ENCODE results near the gene PPIH. TPM values are rescaled to one million over a fixed set of nuclear protein-coding genes. Genes with fewer than 3 reads are reported as not detected.
A peak's percentile ranks its signal among the peaks of the same experiment; 100 is the strongest.

The PPIH gene
- total and polyA plus RNA-seq, 10 of the 15 experiments (the other 5 are each of a cell fraction or from before 2014, with no cell fraction given), result 75.1 to 172 (median 122) TPM

DNA sequence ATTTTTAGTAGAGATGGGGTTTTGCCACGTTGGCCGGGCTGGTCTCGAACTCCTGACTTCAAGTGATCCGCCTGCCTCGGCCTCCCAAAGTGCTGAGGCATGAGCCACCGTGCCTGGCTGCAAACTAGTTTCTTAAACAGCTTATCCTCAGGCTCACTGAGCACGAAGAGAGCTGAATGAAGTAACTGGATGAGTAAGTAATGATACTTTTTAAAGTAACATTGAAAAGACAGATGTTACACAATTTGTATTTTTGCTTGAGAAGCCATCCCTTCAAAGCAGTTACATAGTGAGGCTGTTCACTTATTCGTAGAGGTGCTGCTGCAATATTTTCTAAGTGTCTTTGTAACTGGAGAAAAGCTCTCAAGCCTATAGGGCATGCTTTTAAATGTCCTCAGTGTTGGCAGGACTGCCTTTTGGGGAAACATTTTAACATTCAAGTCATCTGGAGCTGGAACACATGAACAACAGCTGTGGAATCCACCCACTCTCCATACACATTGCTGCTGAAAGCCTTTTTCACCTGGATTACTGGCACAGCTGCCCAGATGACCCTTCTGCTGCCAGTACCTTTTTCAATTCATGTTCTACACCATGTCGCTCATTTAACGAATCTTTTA is 21.3 kb downstream of the PPIH start:
- SMC1A ChIA-PET (ENCODE audit: uncharacterized antibody, unreplicated experiment), result interaction anchor here (1.3 to 1.4 kb wide), 3 partner anchors 11 to 38 kb away, joined by 3 to 8 read pairs (median 5); partner anchors contain the start of gene PPIH
- Histone ChIP-seq H3K36me3 (ENCODE audit: control insufficient read depth in 2 of 2, insufficient read depth in 2 of 2, low read length in 1 of 2) (peaks cover 3 to 9% of the 10 kb centered on the region in 2 experiments), H2AFZ (ENCODE audit: control insufficient read depth, low read depth, low read length) (no peak overlapping the region), H3K9me3 (replicated peaks; ENCODE audit: control insufficient read depth, insufficient read depth, low read length) (no peaks in the 10 kb centered on the region), H3K4me2 (ENCODE audit: control insufficient read depth, insufficient read depth) (peak overlapping the region; percentile 90; the same call in 1 of the 2 replicates), H3K79me2 (ENCODE audit: control insufficient read depth, insufficient read depth, low read length) (peaks cover 40% of the 10 kb centered on the region), H3K27ac (ENCODE audit: control insufficient read depth, insufficient read depth) (no peak overlapping the region), H3K4me1 (ENCODE audit: control insufficient read depth, insufficient read depth, low read length) (peaks cover 4% of the 10 kb centered on the region; the same call in 1 of the 2 replicates), H3K27me3 (replicated peaks in 1 of 2; ENCODE audit: control insufficient read depth in 2 of 2, insufficient read depth in 2 of 2, low read length in 1 of 2) (no peaks in the 10 kb centered on the region), H3K9ac (ENCODE audit: control insufficient read depth, insufficient read depth, low read length) (no peak overlapping the region), H3K4me3 (no peak overlapping the region), H4K20me1 (ENCODE audit: control insufficient read depth, insufficient read depth) (peaks cover 3% of the 10 kb centered on the region)
- TF ChIP-seq RBBP5 (conservative IDR thresholded peaks at IDR 0.05) (no peak), KLF5 (IDR thresholded peaks at IDR 0.05; ENCODE audit: partially characterized antibody) (no peak), SREBF1 (IDR thresholded peaks at IDR 0.05; ENCODE audit: low read length) (no peak), SUZ12 (IDR thresholded peaks at IDR 0.05; ENCODE audit: unreplicated experiment) (no peak), SRF (IDR thresholded peaks at IDR 0.05; ENCODE audit: low read depth in 2 of 2, low read length in 2 of 2) (no peak), WRNIP1 (IDR thresholded peaks at IDR 0.05; ENCODE audit: borderline replicate concordance, low read depth, low read length) (no peak), MTA3 (IDR thresholded peaks at IDR 0.05; ENCODE audit: borderline replicate concordance, low read length) (no peak), POLR2AphosphoS2 (IDR thresholded peaks at IDR 0.05; ENCODE audit: low read depth, low read length) (no peak), RUNX3 (IDR thresholded peaks at IDR 0.05; ENCODE audit: low read length) (no peak), RAD21 (IDR thresholded peaks at IDR 0.05; ENCODE audit: insufficient read depth, low read depth, low read length) (no peak), CHD2 (IDR thresholded peaks at IDR 0.05; ENCODE audit: borderline replicate concordance, low read depth, low read length) (no peak), ZNF24 (IDR thresholded peaks at IDR 0.05) (no peak)
- TF ChIP-seq, protein P1, sequence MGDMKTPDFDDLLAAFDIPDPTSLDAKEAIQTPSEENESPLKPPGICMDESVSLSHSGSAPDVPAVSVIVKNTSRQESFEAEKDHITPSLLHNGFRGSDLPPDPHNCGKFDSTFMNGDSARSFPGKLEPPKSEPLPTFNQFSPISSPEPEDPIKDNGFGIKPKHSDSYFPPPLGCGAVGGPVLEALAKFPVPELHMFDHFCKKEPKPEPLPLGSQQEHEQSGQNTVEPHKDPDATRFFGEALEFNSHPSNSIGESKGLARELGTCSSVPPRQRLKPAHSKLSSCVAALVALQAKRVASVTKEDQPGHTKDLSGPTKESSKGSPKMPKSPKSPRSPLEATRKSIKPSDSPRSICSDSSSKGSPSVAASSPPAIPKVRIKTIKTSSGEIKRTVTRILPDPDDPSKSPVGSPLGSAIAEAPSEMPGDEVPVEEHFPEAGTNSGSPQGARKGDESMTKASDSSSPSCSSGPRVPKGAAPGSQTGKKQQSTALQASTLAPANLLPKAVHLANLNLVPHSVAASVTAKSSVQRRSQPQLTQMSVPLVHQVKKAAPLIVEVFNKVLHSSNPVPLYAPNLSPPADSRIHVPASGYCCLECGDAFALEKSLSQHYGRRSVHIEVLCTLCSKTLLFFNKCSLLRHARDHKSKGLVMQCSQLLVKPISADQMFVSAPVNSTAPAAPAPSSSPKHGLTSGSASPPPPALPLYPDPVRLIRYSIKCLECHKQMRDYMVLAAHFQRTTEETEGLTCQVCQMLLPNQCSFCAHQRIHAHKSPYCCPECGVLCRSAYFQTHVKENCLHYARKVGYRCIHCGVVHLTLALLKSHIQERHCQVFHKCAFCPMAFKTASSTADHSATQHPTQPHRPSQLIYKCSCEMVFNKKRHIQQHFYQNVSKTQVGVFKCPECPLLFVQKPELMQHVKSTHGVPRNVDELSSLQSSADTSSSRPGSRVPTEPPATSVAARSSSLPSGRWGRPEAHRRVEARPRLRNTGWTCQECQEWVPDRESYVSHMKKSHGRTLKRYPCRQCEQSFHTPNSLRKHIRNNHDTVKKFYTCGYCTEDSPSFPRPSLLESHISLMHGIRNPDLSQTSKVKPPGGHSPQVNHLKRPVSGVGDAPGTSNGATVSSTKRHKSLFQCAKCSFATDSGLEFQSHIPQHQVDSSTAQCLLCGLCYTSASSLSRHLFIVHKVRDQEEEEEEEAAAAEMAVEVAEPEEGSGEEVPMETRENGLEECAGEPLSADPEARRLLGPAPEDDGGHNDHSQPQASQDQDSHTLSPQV (IDR thresholded peaks at IDR 0.05), result no peak
- FAIRE-seq (no peak), DNase-seq (ENCODE audit: low read depth, low spot score) (no peak), ATAC-seq (no peak)
- in situ Hi-C loops (cut with MboI), result no loop called here
- no TSS peak for BruUV-seq (replicated peaks)
- intact Hi-C loops (cut with micrococcal nuclease; ENCODE audit: unreplicated experiment), result no loop called here
- POLR2A ChIA-PET, result interaction anchor here (1.5 kb wide), 2 partner anchors 13 to 22 kb away, joined by 4 to 7 read pairs; partner anchors contain the start of gene PPIH
- 77% methylated on average over 10 of the region's 10 CpGs for WGBS (ENCODE audit: insufficient coverage, insufficient replicate concordance, low lambda C conversion rate, missing lambda C conversion rate)
- RAD21 ChIA-PET (ENCODE audit: unreplicated experiment), result interaction anchor here (1.0 to 4.3 kb wide), 2 partner anchors 12 to 101 kb away, joined by 3 to 24 read pairs; no protein-coding TSS in a partner anchor
- CTCF ChIA-PET, result interaction anchor here (1.2 to 1.5 kb wide), 3 partner anchors 58 to 338 kb away, joined by 3 to 5 read pairs (median 3); no protein-coding TSS in a partner anchor
